ENCODE data around the gene ANKRA2. TPM values are rescaled to one million over a fixed set of nuclear protein-coding genes. Genes with fewer than 3 reads are reported as not detected.

Gene ANKRA2, protein sequence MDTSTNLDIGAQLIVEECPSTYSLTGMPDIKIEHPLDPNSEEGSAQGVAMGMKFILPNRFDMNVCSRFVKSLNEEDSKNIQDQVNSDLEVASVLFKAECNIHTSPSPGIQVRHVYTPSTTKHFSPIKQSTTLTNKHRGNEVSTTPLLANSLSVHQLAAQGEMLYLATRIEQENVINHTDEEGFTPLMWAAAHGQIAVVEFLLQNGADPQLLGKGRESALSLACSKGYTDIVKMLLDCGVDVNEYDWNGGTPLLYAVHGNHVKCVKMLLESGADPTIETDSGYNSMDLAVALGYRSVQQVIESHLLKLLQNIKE
- 20.1 and 30.1 TPM in 2 replicates for total RNA-seq

DNA sequence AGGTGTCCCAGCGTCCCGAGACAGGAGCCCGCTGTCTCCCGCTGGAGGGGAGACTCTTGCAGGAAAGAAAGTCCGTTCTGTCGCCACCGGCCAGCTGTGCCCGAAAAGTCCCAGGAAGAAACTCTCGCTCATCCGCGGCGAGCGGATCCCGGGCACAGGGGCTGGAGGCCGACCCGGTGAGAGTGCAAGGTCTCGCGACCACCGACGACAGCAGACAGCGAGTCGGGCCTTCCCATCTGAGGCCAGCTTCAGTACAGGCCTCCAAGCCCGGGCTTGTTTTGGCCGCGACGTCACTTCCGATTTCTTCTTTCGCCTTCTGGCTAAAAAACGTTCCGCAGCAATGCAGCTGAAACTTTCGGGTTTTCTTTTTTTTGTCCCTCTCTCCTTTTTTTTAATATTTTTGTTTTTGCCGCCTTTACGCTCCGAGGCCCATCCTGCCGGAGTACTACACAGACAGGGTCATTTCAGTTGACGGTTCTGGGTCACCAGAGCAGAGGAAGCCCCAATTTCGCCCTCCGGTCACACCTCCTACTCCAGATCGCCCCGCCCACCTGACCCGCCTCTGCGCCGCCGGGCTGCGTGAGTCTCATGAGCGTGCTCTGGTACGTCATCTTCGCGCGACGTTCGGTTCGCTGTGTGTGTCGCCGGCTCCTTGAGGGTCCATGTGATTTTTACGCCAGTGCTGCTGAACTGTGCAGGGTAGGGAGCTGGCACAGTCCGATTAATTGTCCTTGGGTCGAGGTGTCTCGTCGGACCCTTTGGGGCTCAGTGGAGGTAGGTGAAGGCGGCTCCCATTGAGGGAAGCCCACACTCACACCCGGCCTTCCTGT lies at the start of gene ANKRA2, which contains the start of gene UTP15:
Gene ANKRA2, minus strand, starts transcription at position 501 of the 830 bp plus-strand sequence. CDS start 2,758 bp downstream, outside the sequence.
Gene UTP15, plus strand, starts transcription at position 605 of the 830 bp plus-strand sequence. CDS start 1,602 bp downstream, outside the sequence.

Other genes starting within 250 kb of the ANKRA2 start
- gene FOXD1, start 116.9 kb downstream of the ANKRA2 start, total RNA-seq, result 3.3 and 8.2 TPM in 2 replicates
- 134 and 169 TPM in 2 replicates for gene BTF3, start 67.2 kb downstream of the ANKRA2 start, total RNA-seq
- gene UTP15, start 104 bp upstream of the ANKRA2 start, total RNA-seq, result 11.8 and 12.0 TPM in 2 replicates
- gene ARHGEF28, start 60.6 kb upstream of the ANKRA2 start, total RNA-seq, result 2.5 and 12.3 TPM in 2 replicates

Measured in bronchial smooth muscle cell (primary cell).